Hepatocyte (in vitro differentiated cells): ENCODE results near the gene LRRC4C.

Experiments used
- EZH2 ChIP-seq: fragments of 200-600 bp; sonication (generic); IDR thresholded peaks from 2 replicates; pipeline ENCODE4 v1.6.1; 2016; ENCODE audit warnings: antibody characterized with exemption, mild to moderate bottlenecking, borderline replicate concordance
- EZH2phosphoT487 ChIP-seq: fragments of 200-600 bp; sonication (generic); IDR thresholded peaks from one replicate; pipeline ENCODE4 v1.6.1; 2018; ENCODE audit warnings: antibody characterized with exemption, mild to moderate bottlenecking, low read depth, moderate library complexity; ENCODE audit not compliant: unreplicated experiment, severe bottlenecking
- TF ChIP-seq, protein P1 (sequence below): fragments of 200-600 bp; sonication (generic); IDR thresholded peaks from 2 replicates; pipeline ENCODE4 v1.5.1; 2016; ENCODE audit warnings: antibody characterized with exemption, mild to moderate bottlenecking; ENCODE audit not compliant: poor library complexity

GRCh38 chr11:40642284-40642683 is 817.2 kb downstream of the LRRC4C start:
- TF ChIP-seq, protein P1, sequence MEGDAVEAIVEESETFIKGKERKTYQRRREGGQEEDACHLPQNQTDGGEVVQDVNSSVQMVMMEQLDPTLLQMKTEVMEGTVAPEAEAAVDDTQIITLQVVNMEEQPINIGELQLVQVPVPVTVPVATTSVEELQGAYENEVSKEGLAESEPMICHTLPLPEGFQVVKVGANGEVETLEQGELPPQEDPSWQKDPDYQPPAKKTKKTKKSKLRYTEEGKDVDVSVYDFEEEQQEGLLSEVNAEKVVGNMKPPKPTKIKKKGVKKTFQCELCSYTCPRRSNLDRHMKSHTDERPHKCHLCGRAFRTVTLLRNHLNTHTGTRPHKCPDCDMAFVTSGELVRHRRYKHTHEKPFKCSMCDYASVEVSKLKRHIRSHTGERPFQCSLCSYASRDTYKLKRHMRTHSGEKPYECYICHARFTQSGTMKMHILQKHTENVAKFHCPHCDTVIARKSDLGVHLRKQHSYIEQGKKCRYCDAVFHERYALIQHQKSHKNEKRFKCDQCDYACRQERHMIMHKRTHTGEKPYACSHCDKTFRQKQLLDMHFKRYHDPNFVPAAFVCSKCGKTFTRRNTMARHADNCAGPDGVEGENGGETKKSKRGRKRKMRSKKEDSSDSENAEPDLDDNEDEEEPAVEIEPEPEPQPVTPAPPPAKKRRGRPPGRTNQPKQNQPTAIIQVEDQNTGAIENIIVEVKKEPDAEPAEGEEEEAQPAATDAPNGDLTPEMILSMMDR: no peak
- no peak for TF ChIP-seq EZH2phosphoT487
- no peak for TF ChIP-seq EZH2
